IPS-18a (cell line): ENCODE results near the gene RBPJ.
"Not testable (repeated sequence)": the region's sequence is repeated elsewhere in the genome, so short reads cannot be mapped to it uniquely, and the experiment has no call there.

ENCODE experiments used
- H3K27ac ChIP-seq: one replicate; pipeline ENCODE4 v1.5.1; 2013; ENCODE audit warnings: low read length
- H3K27me3 ChIP-seq: one replicate; pipeline ENCODE4 v1.6.1; 2013; ENCODE audit warnings: mild to moderate bottlenecking, low read length; ENCODE audit not compliant: control insufficient read depth, insufficient read depth
- H3K36me3 ChIP-seq: one replicate; pipeline ENCODE4 v1.6.1; 2013; ENCODE audit warnings: low read depth, low read length; ENCODE audit not compliant: control insufficient read depth
- H3K4me1 ChIP-seq: one replicate; pipeline ENCODE4 v1.6.1; 2013; ENCODE audit warnings: low read depth, low read length; ENCODE audit not compliant: control insufficient read depth
- H3K4me3 ChIP-seq: one replicate; pipeline ENCODE4 v1.5.1; 2013; ENCODE audit warnings: low read length
- H3K9ac ChIP-seq: one replicate; pipeline ENCODE4 v1.6.1; 2013; ENCODE audit warnings: mild to moderate bottlenecking, low read length, moderate library complexity
- H3K9me3 ChIP-seq: one replicate; pipeline ENCODE4 v1.6.1; 2013; ENCODE audit warnings: low read depth, low read length; ENCODE audit not compliant: control insufficient read depth

The RBPJ gene

DNA sequence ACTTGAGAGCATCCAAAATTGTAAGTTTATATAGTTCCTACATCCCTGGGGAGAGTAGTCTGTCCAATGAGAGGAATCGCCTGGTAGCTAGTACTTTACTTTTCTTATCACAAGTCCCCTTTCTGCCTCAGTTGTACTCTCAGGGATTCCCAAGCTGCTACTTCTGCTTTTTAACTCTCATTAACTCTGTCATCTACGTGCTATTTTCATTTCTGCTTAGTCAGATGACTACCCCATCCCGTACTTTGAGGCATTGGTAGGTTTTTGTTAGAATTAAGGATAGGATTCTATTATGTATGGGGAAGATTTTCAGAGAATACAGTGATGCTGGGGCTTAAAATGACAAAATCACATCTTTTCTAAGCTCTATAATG lies 24.7 kb downstream of the RBPJ start:
- Histone ChIP-seq H3K36me3 (no peaks in the 10 kb centered on the region), H3K27me3 (no peaks in the 10 kb centered on the region), H3K9ac (no peak overlapping the region), H3K4me3 (no peak overlapping the region), H3K27ac (no peak overlapping the region), H3K9me3 (no peaks in the 10 kb centered on the region), H3K4me1 (peaks cover 29% of the 10 kb centered on the region)

DNA sequence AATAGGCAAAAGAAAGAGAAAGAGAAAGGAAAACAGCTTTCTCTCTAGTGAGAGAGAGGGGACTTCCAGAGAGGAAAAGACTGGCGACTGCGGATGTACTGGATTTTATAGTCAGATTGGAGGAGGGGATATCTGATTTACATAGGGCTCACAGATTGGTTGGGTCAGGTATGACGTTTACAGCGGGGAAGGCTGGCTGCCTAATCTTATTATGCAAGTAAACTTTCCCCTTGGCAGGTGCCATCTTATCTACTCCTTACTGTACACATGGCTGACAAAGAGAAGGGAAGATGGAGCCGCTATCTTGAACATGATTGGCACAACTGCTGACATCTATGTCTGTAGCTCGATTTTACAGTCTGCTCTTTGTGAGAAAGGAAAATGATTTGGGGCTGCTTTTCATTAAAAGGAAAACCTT lies 25.4 kb downstream of the RBPJ start:
- no peaks in the 10 kb centered on the region for H3K27me3 ChIP-seq
- no peak overlapping the region for H3K9ac ChIP-seq
- no peaks in the 10 kb centered on the region for H3K9me3 ChIP-seq
- no peaks in the 10 kb centered on the region for H3K36me3 ChIP-seq
- H3K4me3 ChIP-seq, result no peak overlapping the region
- no peak overlapping the region for H3K27ac ChIP-seq
- H3K4me1 ChIP-seq, result peaks cover 29% of the 10 kb centered on the region

DNA sequence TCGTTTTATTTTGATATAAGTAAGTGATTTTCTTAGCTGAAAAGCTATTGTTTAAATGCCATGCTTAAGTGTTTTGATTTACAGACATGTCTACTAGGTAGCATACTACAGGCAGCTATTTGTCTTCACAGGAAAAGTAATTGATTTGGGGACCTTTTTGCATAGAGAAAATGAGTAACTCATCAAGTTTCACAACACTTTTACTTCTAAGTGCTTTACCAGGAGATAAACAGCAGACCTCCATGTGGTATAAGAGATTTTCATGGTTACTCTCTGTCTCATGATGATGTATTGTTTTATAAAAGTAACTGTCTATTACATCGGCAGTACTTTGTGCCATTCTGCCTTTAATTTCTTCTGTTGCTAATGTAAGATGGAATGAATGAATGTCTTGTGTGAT lies 28.7 kb downstream of the RBPJ start:
- Histone ChIP-seq H3K36me3 (no peaks in the 10 kb centered on the region), H3K9ac (no peak overlapping the region), H3K4me3 (no peak overlapping the region), H3K27ac (no peak overlapping the region), H3K9me3 (no peaks in the 10 kb centered on the region), H3K4me1 (peaks cover 21% of the 10 kb centered on the region), H3K27me3 (no peaks in the 10 kb centered on the region)

DNA sequence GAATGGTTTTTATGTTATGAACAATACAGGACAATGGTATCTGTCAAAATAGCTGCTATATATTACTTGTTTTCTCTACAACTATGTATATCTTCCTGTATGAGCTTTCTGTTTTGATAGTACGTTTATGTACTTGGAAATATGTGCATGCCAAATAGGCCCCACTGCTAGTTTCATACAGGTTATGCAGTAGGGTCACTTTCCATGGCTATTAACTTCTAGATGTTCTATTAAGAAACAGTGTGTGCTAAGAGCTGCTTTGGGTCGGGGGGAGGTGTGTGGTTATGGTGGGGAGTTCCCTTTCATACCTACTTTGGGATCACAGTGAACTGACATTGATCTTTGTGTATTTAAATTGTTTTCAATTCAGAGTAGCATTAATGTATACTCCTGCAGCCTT lies 30.9 kb downstream of the RBPJ start:
- Histone ChIP-seq H3K27me3 (no peaks in the 10 kb centered on the region), H3K27ac (no peak overlapping the region), H3K36me3 (no peaks in the 10 kb centered on the region), H3K9ac (no peak overlapping the region), H3K9me3 (no peaks in the 10 kb centered on the region), H3K4me1 (peaks cover 6% of the 10 kb centered on the region), H3K4me3 (no peak overlapping the region)

DNA sequence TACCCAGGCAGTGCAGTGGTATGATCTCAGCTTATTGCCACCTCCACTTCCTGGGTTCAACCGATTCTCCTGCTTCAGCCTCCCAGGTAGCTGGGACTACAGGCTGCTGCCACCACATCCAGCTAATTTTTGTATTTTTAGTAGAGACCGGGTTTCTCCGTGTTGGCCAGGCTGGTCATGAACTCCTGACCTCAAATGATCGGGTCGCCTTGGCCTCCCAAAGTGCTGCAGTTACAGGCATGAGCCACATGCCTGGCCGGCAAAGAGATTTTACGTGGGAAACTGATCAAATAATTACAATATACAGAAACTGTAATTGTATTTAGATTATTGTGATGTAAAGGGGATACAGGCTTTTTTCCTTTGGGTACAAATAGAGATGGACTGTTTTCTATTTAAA lies 33.7 kb downstream of the RBPJ start:
- Histone ChIP-seq H3K9ac (no peak overlapping the region), H3K4me3 (no peak overlapping the region), H3K27ac (no peak overlapping the region), H3K9me3 (no peaks in the 10 kb centered on the region), H3K4me1 (no peaks in the 10 kb centered on the region), H3K36me3 (no peaks in the 10 kb centered on the region), H3K27me3 (no peaks in the 10 kb centered on the region)

DNA sequence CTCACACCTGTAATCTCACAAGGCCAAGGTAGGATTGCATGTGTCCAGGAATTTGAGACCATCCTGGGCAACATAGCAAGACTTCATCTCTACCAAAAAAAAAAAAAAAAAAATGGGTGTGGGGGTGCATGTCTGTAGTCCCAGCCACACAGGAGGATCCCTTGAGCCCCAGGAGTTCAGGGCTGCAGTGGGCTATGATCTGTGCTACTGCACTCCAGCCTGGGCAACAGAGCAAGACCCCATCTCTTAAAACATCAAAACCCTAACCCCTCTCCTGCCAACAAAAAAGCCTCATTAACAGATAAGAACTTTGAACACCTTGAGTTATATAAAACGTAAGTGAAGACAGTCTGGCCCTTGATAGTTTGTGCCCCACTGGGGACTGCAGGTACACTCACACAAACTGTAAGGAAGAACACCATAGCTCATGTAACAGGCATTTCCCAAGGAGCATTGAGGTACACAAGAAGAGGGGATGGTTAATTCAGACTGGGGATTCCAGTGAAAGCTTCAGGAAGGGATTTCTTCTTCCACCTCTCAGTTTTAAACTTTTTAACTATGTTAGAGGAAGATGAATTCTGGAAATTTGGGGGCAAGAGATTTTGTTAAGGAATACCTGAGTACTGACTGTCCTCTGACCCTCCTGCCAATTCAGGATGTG lies 34.7 kb downstream of the RBPJ start:
- H3K27me3 ChIP-seq, result no peaks in the 10 kb centered on the region
- no peaks in the 10 kb centered on the region for H3K4me1 ChIP-seq
- H3K36me3 ChIP-seq, result no peaks in the 10 kb centered on the region
- H3K27ac ChIP-seq, result no peak overlapping the region
- no peaks in the 10 kb centered on the region for H3K9me3 ChIP-seq
- no peak overlapping the region for H3K9ac ChIP-seq
- H3K4me3 ChIP-seq, result no peak overlapping the region

DNA sequence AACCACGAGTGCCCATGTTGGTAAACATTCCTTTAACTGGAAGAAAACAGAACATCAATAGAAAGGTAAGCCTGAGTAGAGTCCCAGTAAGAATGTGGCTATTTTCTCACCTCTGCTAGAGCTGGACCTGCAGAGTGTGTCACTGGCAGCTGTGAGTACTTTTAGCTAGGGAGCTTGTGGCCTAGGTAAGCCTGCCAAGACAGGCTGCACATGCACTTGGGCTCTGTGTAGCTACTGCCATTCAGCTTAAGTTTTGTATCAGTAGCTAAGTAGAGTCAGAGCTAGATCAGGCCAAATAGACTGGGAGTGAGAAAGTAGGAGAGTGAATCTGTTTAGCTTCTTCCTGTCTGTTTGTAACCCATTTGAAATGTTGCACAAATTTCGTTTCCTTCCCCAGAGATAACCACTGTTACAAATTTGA lies 35.3 kb downstream of the RBPJ start:
- Histone ChIP-seq H3K9ac (no peak overlapping the region), H3K36me3 (no peaks in the 10 kb centered on the region)

DNA sequence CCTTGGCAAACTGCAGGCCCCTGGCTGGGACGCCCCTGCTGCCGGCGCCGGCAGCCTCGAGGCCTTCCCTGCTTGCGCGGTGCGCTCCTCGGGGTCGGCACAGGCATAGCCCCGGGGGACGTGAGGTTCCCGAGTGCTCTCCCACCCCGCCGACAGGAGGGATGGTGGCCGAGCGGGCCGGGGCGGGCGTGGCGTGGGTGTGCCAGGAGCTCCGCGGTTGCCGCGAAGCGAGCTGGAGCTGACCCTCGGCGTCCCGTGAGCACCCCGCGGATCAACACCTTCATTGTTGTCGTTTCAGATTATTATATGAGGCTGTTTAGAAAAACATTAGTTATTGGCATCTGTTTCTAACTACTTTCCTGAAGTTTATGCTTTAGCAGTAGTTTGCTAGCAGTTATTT lies 38.7 kb downstream of the RBPJ start:
- H3K9ac ChIP-seq, H3K9me3 ChIP-seq, H3K27ac ChIP-seq, H3K4me1 ChIP-seq, H3K27me3 ChIP-seq, H3K4me3 ChIP-seq, H3K36me3 ChIP-seq: not testable (repeated sequence)

More for the DNA sequence above, 35.3 kb downstream of the RBPJ start:
- Histone ChIP-seq H3K27me3 (no peaks in the 10 kb centered on the region), H3K4me3 (no peak overlapping the region), H3K27ac (no peak overlapping the region), H3K4me1 (no peaks in the 10 kb centered on the region), H3K9me3 (no peaks in the 10 kb centered on the region)

DNA sequence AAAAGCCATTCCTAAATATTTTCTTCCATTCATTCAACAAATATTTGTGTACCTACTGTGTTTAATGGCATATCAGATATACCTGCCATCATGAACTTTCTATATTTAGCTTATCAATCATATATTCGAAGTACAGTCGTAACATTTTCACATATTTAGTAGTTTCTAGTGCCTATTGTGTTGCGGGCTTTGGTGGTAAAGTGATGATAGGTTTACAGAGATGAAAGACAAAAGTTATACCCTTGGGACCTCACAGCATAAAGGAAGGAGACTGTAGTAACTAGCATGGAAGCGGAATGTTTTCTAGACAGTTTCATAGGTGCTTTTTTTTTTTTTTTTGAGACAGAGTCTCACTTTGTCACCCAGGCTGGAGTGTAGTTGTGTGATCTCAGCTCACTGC lies 39.5 kb downstream of the RBPJ start:
- Histone ChIP-seq H3K27me3 (no peaks in the 10 kb centered on the region), H3K4me3 (no peak overlapping the region), H3K9me3 (no peaks in the 10 kb centered on the region)

DNA sequence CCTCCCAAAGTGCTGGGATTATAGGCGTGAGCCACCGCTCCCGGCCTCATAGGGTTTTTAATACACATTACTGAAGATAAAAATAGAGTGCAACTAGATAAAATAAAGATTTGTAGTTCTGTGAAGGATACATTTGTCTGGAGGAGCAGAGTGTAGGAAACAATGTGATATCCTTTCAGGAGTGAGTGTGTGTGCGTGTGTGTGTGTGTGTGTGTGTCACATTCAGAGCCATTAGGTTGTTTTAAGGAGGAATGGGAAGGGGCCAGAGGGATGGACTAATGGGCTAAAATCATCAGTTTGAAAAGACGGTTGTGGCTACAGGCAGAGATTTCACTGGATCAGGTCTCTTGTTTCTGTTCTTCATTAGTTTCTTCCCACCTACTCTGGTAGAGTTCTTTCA lies 40.0 kb downstream of the RBPJ start:
- Histone ChIP-seq H3K4me1 (no peaks in the 10 kb centered on the region), H3K27ac (no peak overlapping the region), H3K4me3 (no peak overlapping the region), H3K27me3 (no peaks in the 10 kb centered on the region), H3K9ac (no peak overlapping the region), H3K36me3 (no peaks in the 10 kb centered on the region), H3K9me3 (no peaks in the 10 kb centered on the region)

More for the DNA sequence above, 39.5 kb downstream of the RBPJ start:
- Histone ChIP-seq H3K36me3 (no peaks in the 10 kb centered on the region), H3K9ac (no peak overlapping the region), H3K27ac (no peak overlapping the region), H3K4me1 (no peaks in the 10 kb centered on the region)

DNA sequence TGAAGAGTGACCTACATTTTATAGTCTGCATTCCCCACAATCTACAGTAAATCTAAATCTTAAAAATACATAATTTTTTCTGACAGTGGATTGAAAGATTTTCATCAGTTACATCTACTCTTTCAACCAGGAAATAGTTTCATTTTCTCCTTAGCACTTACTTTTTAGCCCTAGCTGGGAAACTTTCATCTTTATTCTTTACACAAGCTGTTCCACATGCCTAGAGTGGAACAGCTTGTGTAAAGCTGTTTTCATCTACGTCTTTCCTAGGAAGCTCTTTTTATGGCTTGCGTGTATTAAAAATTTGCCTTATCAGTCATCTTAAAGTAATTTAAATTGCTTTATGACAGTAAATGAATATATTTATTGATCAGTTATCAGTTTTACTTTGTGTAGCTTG lies 40.5 kb downstream of the RBPJ start:
- no peak overlapping the region for H3K4me3 ChIP-seq
- H3K9me3 ChIP-seq, result no peaks in the 10 kb centered on the region
- no peak overlapping the region for H3K9ac ChIP-seq
- H3K27me3 ChIP-seq, result no peaks in the 10 kb centered on the region
- no peak overlapping the region for H3K27ac ChIP-seq
- H3K4me1 ChIP-seq, result no peaks in the 10 kb centered on the region
- H3K36me3 ChIP-seq, result no peaks in the 10 kb centered on the region

DNA sequence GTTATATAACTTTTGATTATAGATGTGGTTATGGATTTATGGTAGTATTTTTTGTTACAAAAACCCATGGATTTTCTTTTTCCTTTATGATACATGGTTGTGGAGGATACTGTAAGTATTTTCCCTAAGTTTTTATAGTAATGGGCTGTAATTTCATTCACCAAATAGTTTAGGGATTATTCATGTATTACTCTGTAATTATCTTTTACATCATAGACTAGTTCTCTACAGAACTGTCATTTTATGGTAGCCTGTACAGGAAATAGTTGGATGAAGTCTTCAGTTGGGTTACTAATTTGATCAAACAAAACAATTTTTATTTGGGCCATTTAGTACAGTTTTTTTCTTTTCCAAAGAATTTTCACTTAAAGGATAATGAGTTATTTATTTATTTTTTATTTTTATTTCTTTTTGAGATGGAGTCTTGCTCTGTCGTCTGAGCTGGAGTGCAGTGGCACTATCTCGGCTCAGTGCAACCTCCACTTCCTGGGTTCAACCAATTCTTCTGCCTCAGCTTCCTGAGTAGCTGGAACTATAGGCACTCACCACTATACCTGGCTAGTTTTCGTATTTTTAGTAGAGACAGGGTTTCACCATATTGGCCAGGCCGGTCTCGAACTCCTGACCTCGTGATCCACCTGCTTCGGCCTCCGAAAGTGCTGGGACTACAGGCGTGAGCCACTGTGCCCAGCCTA lies 42.1 kb downstream of the RBPJ start:
- no peak overlapping the region for H3K27ac ChIP-seq
- no peaks in the 10 kb centered on the region for H3K36me3 ChIP-seq
- H3K4me1 ChIP-seq, result peaks cover 2% of the 10 kb centered on the region
- no peaks in the 10 kb centered on the region for H3K9me3 ChIP-seq
- no peak overlapping the region for H3K4me3 ChIP-seq
- no peak overlapping the region for H3K9ac ChIP-seq
- H3K27me3 ChIP-seq, result no peaks in the 10 kb centered on the region
